HepG2 (cell line): ENCODE measurements around the gene MRPL38. TPM values are rescaled to one million over a fixed set of nuclear protein-coding genes. Genes with fewer than 3 reads are reported as not detected.
A peak's percentile ranks its signal among the peaks of the same experiment; 100 is the strongest.

Source experiments
- FOXK1 ChIP-seq: sonication (generic); formaldehyde crosslinking; IDR thresholded peaks from 2 replicates; pipeline ENCODE4 v1.4.0; 2020; ENCODE audit warnings: low read depth, missing genetic modification reagents, borderline replicate concordance
- GTF3A ChIP-seq: sonication (generic); formaldehyde crosslinking; conservative IDR thresholded peaks from 2 replicates; pipeline ENCODE4 v1.4.0; 2020; ENCODE audit warnings: mild to moderate bottlenecking, missing genetic modification reagents
- MED1 ChIP-seq: sonication (generic); formaldehyde crosslinking; IDR thresholded peaks from 2 replicates; pipeline ENCODE4 v1.4.0; 2020; ENCODE audit warnings: missing genetic modification reagents
- NFE2L2 ChIP-seq: fragments of 150-350 bp; IDR thresholded peaks from 2 replicates; pipeline ENCODE4 v1.6.1; 2014; ENCODE audit warnings: low read length
- RXRA ChIP-seq: sonication (generic); formaldehyde crosslinking; IDR thresholded peaks from 2 replicates; pipeline ENCODE4 v1.5.1; 2020; ENCODE audit warnings: missing genetic modification reagents
- SNAPC2 ChIP-seq: sonication (generic); formaldehyde crosslinking; IDR thresholded peaks from 2 replicates; pipeline ENCODE4 v1.8.1; 2022; ENCODE audit warnings: mild to moderate bottlenecking, missing genetic modification reagents
- ZNF10 ChIP-seq: sonication (generic); formaldehyde crosslinking; IDR thresholded peaks from 2 replicates; pipeline ENCODE4 v1.4.0; 2020; ENCODE audit warnings: mild to moderate bottlenecking, low read depth, missing genetic modification reagents, borderline replicate concordance
- ZNF143 ChIP-seq: sonication (generic); formaldehyde crosslinking; IDR thresholded peaks from 2 replicates; pipeline ENCODE4 v1.4.0; 2020; ENCODE audit warnings: missing genetic modification reagents
- ZNF282 ChIP-seq: fragments of 450-650 bp; IDR thresholded peaks from 2 replicates; pipeline ENCODE4 v1.6.1; 2018; ENCODE audit not compliant: partially characterized antibody
- ZNF616 ChIP-seq: sonication (generic); formaldehyde crosslinking; IDR thresholded peaks from 2 replicates; pipeline ENCODE4 v1.5.0; 2020; ENCODE audit warnings: low read depth, mild to moderate bottlenecking, missing genetic modification reagents
- polyA plus RNA-seq, 8 experiments: library from polyadenylated mRNA; depleted of rRNA in 3 of 8; stranded (reverse) in 7 of 8; unstranded in 1 of 8; fragments of >200 nt; fragmentation: Illumina TruSeq in 4 of 8; extraction: Trizol in 4 of 8; gene quantifications; 2 replicates each; pipeline versions ENCODE4 v1.2.1 to v1.2.3, GENCODE V29; 2011 to 2016; ENCODE audit warnings: low read depth in 4 of 8, missing spikeins in 1 of 8, mixed read lengths in 1 of 8; ENCODE audit not compliant: insufficient read depth in 1 of 8
- total RNA-seq, 5 experiments: library from RNA; depleted of rRNA; stranded (reverse); fragments of >200 nt; fragmentation: Illumina TruSeq; extraction: Trizol; gene quantifications; 2 replicates each; pipeline ENCODE4 v1.2.3, GENCODE V29; 2016; ENCODE audit warnings: low read depth in 1 of 5
- TF ChIP-seq, protein P1 (sequence below): sonication (generic); formaldehyde crosslinking; IDR thresholded peaks from 2 replicates; pipeline ENCODE4 v1.5.1; 2020; ENCODE audit warnings: missing genetic modification reagents, mild to moderate bottlenecking, borderline replicate concordance
- TF ChIP-seq, protein P2 (sequence below): sonication (generic); formaldehyde crosslinking; IDR thresholded peaks from 2 replicates; pipeline ENCODE4 v1.4.0; 2020; ENCODE audit warnings: mild to moderate bottlenecking, missing genetic modification reagents
- TF ChIP-seq, protein P3 (sequence below): sonication (generic); formaldehyde crosslinking; IDR thresholded peaks from 2 replicates; pipeline ENCODE4 v1.4.0; 2020; ENCODE audit warnings: missing genetic modification reagents, low read depth, mild to moderate bottlenecking, borderline replicate concordance
- TF ChIP-seq, protein P4 (sequence below): sonication (generic); formaldehyde crosslinking; IDR thresholded peaks from 2 replicates; pipeline ENCODE4 v1.4.0; 2020; ENCODE audit warnings: missing genetic modification reagents, borderline replicate concordance

The MRPL38 gene
- total and polyA plus RNA-seq, 2 of the 13 experiments (the other 11 are each of a cell fraction or from before 2014, with no cell fraction given): 83.7 to 125 TPM

DNA sequence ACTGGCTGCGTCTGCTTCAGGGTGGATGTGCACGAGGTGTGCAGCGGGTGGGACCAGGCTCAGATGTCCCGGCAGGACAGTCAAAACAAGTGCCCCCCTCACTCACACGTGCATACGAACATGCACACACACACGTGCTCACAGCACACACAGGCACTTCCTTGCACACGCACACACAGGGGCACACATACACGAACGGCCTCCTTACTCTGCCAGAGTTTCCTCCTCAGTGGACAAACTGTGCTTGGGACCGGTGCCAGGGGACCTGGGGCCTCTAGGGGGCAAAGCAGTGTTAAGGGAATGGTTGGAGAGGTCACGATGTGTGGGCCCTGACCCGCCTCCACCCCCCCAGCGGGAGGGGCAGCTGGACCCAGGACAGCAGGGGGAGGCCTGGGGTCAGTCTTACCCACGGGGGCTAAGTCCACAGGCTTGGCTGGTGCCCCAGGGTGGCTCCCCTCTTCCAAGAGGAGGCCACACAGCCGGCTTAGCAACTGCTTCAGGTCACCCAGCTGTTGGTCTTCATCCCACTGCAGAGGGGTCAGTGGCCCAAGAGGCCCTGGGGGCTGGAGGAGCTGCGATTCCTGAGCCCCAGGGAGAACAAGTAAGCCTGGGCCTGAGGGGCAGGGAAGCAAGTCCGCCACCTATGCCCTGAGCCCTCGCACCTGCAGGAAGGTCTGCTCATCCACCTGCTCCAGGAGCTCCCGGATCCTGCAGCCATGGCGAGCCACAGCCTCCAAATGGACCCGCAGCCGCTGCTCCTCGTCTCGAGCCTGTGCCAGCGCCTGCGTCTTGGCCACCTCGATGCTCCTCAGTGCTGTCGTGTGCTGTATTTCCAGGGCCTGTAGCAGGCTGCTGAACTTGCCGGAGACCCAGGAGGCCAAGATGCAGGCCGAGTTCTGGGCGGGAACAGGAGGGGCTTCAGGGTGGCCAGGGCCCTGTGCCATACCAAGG is 12.8 kb downstream of the MRPL38 start (continued):
- TF ChIP-seq, protein P1, sequence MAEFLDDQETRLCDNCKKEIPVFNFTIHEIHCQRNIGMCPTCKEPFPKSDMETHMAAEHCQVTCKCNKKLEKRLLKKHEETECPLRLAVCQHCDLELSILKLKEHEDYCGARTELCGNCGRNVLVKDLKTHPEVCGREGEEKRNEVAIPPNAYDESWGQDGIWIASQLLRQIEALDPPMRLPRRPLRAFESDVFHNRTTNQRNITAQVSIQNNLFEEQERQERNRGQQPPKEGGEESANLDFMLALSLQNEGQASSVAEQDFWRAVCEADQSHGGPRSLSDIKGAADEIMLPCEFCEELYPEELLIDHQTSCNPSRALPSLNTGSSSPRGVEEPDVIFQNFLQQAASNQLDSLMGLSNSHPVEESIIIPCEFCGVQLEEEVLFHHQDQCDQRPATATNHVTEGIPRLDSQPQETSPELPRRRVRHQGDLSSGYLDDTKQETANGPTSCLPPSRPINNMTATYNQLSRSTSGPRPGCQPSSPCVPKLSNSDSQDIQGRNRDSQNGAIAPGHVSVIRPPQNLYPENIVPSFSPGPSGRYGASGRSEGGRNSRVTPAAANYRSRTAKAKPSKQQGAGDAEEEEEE (CRISPR knock-in tag): no peak
- TF ChIP-seq NFE2L2: no peak
- TF ChIP-seq ZNF282: no peak
- no peak for TF ChIP-seq ZNF10 (CRISPR knock-in tag)
- peak; percentile 27; the same call in 1 of the 2 replicates for TF ChIP-seq FOXK1 (CRISPR knock-in tag)
- peak; percentile 25; the same call in 1 of the 2 replicates for TF ChIP-seq ZNF616 (CRISPR knock-in tag)
- no peak for TF ChIP-seq GTF3A (CRISPR knock-in tag)
- TF ChIP-seq, protein P2, sequence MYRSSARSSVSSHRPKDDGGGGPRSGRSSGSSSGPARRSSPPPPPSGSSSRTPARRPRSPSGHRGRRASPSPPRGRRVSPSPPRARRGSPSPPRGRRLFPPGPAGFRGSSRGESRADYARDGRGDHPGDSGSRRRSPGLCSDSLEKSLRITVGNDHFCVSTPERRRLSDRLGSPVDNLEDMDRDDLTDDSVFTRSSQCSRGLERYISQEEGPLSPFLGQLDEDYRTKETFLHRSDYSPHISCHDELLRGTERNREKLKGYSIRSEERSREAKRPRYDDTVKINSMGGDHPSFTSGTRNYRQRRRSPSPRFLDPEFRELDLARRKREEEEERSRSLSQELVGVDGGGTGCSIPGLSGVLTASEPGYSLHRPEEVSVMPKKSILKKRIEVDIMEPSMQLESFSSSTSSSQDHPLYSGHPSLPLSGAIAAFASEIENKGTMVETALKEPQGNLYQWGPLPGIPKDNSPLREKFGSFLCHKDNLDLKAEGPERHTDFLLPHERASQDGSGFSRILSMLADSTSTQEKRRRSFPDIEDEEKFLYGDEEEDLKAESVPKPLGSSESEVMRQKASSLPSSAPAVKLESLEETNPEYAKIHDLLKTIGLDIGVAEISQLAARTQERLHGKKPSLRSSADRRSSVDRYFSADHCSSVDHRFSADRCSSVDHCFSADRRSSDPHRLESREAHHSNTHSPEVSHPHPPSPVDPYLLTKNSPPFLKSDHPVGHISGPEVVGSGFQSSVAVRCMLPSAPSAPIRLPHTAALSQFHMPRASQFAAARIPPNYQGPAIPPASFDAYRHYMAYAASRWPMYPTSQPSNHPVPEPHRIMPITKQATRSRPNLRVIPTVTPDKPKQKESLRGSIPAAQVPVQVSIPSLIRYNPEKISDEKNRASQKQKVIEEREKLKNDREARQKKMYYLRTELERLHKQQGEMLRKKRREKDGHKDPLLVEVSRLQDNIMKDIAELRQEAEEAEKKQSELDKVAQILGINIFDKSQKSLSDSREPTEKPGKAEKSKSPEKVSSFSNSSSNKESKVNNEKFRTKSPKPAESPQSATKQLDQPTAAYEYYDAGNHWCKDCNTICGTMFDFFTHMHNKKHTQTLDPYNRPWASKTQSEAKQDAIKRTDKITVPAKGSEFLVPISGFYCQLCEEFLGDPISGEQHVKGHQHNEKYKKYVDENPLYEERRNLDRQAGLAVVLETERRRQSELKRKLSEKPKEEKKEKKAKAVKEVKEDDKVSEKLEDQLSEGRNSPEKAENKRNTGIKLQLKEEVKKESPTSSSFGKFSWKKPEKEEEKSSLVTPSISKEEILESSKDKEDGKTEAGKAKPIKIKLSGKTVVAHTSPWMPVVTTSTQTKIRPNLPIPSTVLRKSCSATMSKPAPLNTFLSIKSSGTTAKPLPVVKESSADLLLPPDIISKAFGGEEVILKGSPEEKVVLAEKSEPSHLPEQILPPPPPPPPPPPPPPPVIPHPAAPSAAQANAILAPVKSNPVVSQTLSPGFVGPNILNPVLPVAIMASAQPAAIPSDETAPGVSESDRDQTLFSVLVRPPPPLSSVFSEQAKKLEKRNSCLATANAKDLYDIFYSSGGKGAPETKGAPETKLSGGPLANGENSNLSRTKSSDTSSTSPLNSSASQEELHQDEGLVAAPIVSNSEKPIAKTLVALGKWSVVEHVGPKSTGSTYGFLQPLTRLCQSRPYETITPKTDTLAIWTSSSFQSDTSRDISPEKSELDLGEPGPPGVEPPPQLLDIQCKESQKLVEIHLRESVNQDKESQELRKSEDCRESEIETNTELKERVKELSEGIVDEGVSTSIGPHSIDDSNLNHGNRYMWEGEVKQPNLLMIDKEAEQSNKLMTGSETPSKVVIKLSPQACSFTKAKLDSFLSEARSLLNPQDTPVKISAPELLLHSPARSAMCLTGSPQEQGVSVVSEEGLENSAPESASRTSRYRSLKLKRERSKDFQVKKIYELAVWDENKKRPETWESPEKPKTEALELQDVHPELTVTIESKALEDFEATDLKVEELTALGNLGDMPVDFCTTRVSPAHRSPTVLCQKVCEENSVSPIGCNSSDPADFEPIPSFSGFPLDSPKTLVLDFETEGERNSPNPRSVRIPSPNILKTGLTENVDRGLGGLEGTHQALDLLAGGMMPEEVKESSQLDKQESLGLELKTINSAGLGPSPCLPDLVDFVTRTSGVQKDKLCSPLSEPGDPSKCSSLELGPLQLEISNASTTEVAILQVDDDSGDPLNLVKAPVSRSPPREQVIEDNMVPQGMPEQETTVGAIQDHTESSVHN: peak; percentile 26
- TF ChIP-seq RXRA: peak; percentile 91
- TF ChIP-seq, protein P3, sequence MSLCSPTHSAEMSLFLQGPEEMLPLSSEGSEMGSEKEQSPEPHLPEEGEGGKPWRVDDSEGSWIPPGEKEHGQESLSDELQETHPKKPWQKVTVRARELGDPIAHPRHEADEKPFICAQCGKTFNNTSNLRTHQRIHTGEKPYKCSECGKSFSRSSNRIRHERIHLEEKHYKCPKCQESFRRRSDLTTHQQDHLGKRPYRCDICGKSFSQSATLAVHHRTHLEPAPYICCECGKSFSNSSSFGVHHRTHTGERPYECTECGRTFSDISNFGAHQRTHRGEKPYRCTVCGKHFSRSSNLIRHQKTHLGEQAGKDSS (CRISPR knock-in tag): peak; percentile 55; the same call in 1 of the 2 replicates
- TF ChIP-seq, protein P4, sequence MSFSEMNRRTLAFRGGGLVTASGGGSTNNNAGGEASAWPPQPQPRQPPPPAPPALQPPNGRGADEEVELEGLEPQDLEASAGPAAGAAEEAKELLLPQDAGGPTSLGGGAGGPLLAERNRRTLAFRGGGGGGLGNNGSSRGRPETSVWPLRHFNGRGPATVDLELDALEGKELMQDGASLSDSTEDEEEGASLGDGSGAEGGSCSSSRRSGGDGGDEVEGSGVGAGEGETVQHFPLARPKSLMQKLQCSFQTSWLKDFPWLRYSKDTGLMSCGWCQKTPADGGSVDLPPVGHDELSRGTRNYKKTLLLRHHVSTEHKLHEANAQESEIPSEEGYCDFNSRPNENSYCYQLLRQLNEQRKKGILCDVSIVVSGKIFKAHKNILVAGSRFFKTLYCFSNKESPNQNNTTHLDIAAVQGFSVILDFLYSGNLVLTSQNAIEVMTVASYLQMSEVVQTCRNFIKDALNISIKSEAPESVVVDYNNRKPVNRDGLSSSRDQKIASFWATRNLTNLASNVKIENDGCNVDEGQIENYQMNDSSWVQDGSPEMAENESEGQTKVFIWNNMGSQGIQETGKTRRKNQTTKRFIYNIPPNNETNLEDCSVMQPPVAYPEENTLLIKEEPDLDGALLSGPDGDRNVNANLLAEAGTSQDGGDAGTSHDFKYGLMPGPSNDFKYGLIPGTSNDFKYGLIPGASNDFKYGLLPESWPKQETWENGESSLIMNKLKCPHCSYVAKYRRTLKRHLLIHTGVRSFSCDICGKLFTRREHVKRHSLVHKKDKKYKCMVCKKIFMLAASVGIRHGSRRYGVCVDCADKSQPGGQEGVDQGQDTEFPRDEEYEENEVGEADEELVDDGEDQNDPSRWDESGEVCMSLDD (CRISPR knock-in tag): peak; percentile 89
- TF ChIP-seq ZNF143: 0 out of 2 replicates have a peak, but pooled peaks have one; percentile 4
- peak; percentile 65 for TF ChIP-seq MED1 (CRISPR knock-in tag)
- peak; percentile 42; the same call in 1 of the 2 replicates for TF ChIP-seq SNAPC2 (CRISPR knock-in tag)
